GM12875 (cell line): ENCODE data around the gene DNAAF5.

Experiments
- H3K4me3 ChIP-seq: one replicate; pipeline ENCODE4 v1.5.1; 2011; ENCODE audit warnings: low read depth, low read length, control low read depth
- TF ChIP-seq, protein P1 (sequence below): IDR thresholded peaks from 2 replicates; pipeline ENCODE4 v1.5.1; 2011; ENCODE audit warnings: low read depth, mild to moderate bottlenecking, control low read depth, inconsistent platforms, low read length, moderate library complexity, borderline replicate concordance; ENCODE audit not compliant: insufficient read depth

Gene DNAAF5

DNA sequence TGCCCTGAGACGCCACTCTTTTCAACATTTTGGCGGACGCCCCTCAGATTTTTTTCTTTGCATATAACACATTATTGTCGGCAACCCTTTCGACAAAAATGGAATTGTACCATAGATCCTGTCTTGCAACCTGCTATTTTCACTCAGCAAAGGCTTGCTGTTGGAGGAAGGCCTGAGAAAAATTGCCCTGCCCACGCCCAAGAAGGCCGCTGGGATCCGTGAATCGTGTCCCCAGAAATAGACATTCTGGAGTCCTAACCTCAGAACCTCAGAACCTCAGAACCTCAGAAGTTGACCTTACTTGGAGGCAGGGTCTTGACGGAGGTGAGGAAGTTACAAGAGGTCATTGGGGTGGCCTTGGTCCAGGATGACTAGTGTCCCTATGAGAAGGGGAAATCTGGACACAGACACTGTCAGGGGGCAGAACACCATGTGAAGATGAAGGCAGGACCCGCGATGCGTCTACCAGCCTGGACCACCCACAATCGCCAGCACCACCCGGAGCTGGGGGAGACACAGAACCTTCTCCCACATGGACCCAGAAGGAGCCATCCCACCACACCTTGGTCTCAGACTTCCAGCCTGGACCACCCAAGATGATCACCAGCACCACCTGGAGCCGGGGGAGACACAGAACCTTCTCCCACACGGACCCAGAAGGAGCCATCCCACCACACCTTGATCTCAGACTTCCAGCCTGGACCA, 19.1 kb upstream of the DNAAF5 start:
- H3K4me3 ChIP-seq = no peak overlapping the region
- TF ChIP-seq, protein P1, sequence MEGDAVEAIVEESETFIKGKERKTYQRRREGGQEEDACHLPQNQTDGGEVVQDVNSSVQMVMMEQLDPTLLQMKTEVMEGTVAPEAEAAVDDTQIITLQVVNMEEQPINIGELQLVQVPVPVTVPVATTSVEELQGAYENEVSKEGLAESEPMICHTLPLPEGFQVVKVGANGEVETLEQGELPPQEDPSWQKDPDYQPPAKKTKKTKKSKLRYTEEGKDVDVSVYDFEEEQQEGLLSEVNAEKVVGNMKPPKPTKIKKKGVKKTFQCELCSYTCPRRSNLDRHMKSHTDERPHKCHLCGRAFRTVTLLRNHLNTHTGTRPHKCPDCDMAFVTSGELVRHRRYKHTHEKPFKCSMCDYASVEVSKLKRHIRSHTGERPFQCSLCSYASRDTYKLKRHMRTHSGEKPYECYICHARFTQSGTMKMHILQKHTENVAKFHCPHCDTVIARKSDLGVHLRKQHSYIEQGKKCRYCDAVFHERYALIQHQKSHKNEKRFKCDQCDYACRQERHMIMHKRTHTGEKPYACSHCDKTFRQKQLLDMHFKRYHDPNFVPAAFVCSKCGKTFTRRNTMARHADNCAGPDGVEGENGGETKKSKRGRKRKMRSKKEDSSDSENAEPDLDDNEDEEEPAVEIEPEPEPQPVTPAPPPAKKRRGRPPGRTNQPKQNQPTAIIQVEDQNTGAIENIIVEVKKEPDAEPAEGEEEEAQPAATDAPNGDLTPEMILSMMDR = no peak

DNA sequence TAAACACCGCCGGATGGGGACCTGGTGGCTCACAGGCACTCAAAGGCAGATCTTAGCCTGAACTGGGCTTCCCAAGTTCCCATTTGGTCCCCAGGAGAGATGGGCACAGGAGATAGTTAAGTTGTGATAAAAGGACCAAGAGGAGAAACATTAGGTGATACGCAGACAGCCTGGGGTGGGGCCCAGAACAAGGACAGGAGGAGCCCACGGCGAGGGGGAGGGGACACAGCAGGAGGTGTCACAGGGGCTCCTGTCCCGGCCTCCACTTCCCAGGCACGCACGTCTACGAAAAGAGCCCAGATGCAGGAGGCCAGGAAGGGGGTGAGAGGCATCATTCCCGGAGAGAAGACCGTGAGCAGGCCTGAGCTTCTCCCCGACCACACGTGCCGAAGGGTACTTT, 16.3 kb upstream of the DNAAF5 start:
- no peak overlapping the region for H3K4me3 ChIP-seq
- TF ChIP-seq, protein P1 = no peak

DNA sequence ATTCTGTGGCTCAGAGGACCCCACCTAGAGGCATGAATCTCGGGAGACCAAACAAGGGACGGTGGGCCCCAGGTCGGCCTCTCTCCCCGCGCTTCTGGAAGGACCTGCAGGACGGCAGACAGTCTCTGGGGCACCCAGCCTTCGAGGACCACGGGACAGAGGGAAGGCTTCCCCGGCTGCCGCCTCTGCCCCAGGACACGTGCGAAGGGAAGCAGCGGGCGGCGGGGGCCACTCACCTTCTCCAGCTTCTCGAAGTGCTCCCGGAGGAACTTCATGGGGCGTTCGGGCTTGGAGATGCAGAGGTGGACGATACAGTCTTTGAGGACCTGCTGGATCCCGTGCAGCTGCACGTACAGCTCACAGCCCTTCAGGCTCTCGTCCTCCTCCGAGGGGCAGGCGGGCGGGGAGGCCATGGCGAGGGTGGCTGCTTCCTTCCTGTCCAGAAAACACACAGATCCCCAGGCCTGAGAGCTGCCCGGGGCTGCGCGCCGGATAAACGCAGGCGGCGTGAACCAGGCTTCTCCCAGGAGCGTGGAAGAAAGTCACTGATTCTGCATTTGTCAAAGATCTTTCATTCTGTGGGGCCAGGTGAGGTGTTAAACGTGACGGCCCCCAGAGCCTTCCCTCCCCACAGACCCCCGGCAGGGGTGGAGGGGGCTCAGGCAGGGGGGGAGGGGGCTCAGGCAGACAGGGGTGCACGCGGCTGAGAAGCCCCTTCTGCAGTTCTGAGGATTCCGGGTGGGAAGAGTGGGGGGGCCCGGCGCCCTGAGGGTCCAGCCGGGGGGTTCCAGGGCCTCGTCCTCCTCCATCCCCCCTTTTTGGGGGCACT, 15.2 kb upstream of the DNAAF5 start:
- TF ChIP-seq, protein P1 = no peak
- no peak overlapping the region for H3K4me3 ChIP-seq

DNA sequence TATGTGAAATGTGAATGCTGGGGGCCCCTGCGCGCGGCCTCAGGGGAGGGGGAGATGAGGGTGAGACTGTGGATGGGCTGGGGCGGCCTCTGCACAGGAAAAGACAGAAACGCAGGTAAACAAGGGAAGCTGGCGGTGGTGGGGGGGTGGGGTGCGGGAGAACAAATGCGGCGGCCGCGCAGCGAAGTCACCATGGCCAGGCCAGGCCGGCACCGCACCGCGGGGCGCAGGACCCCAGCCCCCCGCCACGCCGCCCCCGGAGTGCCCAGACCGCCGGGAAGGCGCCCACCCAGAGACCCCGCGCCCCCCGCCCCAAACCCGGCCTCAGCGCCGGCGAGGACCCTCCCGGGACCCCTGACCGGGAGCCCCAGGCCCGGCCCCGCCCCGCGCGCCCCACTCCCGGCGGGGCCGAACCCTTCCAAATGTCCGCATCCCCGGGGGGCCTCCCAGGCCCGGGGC, 14.5 kb upstream of the DNAAF5 start:
- no peak overlapping the region for H3K4me3 ChIP-seq
- TF ChIP-seq, protein P1 = no peak

DNA sequence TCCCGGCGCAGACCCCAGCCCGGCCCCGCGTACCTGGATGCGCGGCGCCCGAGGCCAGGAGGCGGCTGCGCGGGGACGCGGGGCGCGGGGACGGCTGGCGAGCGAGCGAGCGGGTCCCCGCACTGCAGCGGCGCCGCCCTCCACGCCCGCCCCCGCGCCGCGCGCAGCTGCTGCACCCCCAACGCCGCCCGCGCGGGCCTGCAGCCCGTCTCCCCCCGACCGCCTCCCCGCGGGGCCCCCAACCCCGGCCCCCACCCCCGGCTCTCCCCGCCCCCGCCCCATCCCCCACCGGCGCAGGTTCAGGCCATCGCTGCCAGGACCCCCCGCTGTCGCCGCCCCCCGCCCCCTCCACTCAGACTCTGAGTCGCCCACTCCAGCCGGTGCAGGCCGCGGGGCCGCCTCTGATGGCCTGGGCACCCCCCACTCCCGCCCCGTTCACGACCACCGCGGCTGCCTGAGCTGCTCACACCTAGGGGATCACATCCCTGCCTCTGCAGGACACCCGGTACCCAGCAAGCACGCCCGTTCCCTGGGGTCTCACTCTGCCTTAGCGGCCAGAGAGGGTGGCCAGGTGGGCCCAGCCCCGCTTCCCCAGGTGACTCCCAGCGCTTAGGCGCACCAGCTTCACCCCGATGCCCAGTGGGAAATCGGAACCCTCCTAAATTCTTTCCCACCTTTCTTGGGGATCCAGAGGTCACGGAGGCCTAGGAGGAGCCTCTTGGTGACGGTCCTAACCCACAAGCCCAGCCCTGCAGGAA, 13.9 kb upstream of the DNAAF5 start:
- TF ChIP-seq, protein P1 = no peak
- H3K4me3 ChIP-seq = no peak overlapping the region

DNA sequence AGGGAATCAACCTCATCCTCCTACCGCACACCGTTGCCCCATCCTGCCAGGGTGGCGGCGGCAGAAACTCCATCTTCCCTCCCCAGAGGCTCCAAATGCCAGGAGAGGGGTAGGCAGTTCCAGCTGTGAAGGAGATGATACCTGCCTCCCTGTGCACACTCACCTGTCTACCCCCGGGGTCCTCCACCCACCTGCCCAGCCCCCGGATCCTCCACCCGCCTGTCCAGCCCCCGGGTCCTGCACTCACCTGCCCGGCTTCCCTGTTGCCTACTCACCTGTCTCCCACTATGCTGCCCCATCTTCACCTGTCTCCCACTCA, 13.4 kb upstream of the DNAAF5 start:
- no peak overlapping the region for H3K4me3 ChIP-seq
- TF ChIP-seq, protein P1 = no peak
